ENCODE results near the gene FANCC.

GRCh38 chr9:95285307-95285706, 32.2 kb downstream of the FANCC start:
- TF ChIP-seq CTCF (IDR thresholded peaks at IDR 0.05): no peak
- no peak for TF ChIP-seq POLR2A (IDR thresholded peaks at IDR 0.05)

Data from body of pancreas (tissue), 4 donors.